HEK293 (cell line): ENCODE results near the gene MYO1G.

Source experiments
- CTCF ChIA-PET: fragments of 350-600 bp; formaldehyde crosslinking; extraction: SDS; loops from one replicate; lab custom pipeline; 2021; ENCODE audit warnings: antibody characterized with exemption; lab: Yijun Ruan, JAX
- POLR2A ChIA-PET: fragments of 300-600 bp; formaldehyde crosslinking; extraction: SDS; loops from one replicate; lab custom pipeline; 2020; ENCODE audit warnings: antibody characterized with exemption, inconsistent platforms; lab: Yijun Ruan, JAX
- H3K27ac ChIP-seq: fragments of 200-500 bp; sonication (Bioruptor generic); 2 replicates; pipeline ENCODE4 v1.5.1; 2014; ENCODE audit warnings: low read depth, low read length, control low read depth, inconsistent platforms; ENCODE audit errors: extremely low read depth
- H3K36me3 ChIP-seq, 2 experiments: fragments of 200-500 bp in 1 of 2; sonication (Bioruptor generic) in 1 of 2; 1 replicate in 1 of 2; 2 replicates in 1 of 2; pipeline ENCODE4 v1.5.1; 2014 to 2017; ENCODE audit warnings: inconsistent platforms in 2 of 2, low read length in 2 of 2; ENCODE audit not compliant: control insufficient read depth in 2 of 2, insufficient read depth in 1 of 2
- H3K4me1 ChIP-seq: fragments of 200-500 bp; sonication (Bioruptor generic); 2 replicates; pipeline ENCODE4 v1.5.1; 2014; ENCODE audit warnings: mild to moderate bottlenecking, low read length, inconsistent platforms; ENCODE audit not compliant: control insufficient read depth, insufficient read depth
- H3K4me3 ChIP-seq: 2 replicates; pipeline ENCODE4 v1.5.1; 2011; ENCODE audit warnings: low read depth, mild to moderate bottlenecking, control low read depth, low read length, moderate library complexity
- H3K9me3 ChIP-seq: fragments of 200-500 bp; sonication (Bioruptor generic); 2 replicates; pipeline ENCODE4 v1.5.1; 2014; ENCODE audit warnings: low read depth, low read length, inconsistent platforms; ENCODE audit not compliant: control insufficient read depth, insufficient read depth
- ELK4 ChIP-seq: IDR thresholded peaks from 2 replicates; pipeline ENCODE4 v1.6.1; 2011; ENCODE audit warnings: mild to moderate bottlenecking, low read depth, low read length, borderline replicate concordance
- GLI4 ChIP-seq: fragments of 450-650 bp; formaldehyde crosslinking; IDR thresholded peaks from 2 replicates; pipeline ENCODE4 v1.5.1; 2016; ENCODE audit warnings: missing biosample characterization, missing genetic modification characterization
- HOXD13 ChIP-seq: sonication (generic); formaldehyde crosslinking; IDR thresholded peaks from 2 replicates; pipeline ENCODE4 v1.8.0; 2022; ENCODE audit warnings: missing genetic modification reagents, borderline replicate concordance
- IKZF3 ChIP-seq: fragments of 450-650 bp; IDR thresholded peaks from 2 replicates; pipeline ENCODE4 v1.5.0; 2018; ENCODE audit warnings: missing biosample characterization, mild to moderate bottlenecking, missing genetic modification characterization, moderate library complexity
- KLF1 ChIP-seq: fragments of 450-650 bp; formaldehyde crosslinking; IDR thresholded peaks from 2 replicates; pipeline ENCODE4 v1.5.1; 2016; ENCODE audit warnings: missing biosample characterization, missing genetic modification characterization
- SCRT2 ChIP-seq: fragments of 450-650 bp; formaldehyde crosslinking; IDR thresholded peaks from 2 replicates; pipeline ENCODE4 v1.5.1; 2016; ENCODE audit warnings: missing biosample characterization, missing genetic modification characterization
- YY1 ChIP-seq: fragments of 450-650 bp; formaldehyde crosslinking; IDR thresholded peaks from 2 replicates; pipeline ENCODE4 v1.5.1; 2018; ENCODE audit warnings: missing biosample characterization, missing genetic modification characterization
- ZBTB26 ChIP-seq: fragments of 450-650 bp; formaldehyde crosslinking; optimal IDR thresholded peaks from 2 replicates; pipeline ENCODE3; 2016; ENCODE audit warnings: missing biosample characterization, mild to moderate bottlenecking, missing genetic modification characterization
- ZBTB48 ChIP-seq: fragments of 450-650 bp; formaldehyde crosslinking; IDR thresholded peaks from 2 replicates; pipeline ENCODE4 v1.5.1; 2016; ENCODE audit warnings: missing biosample characterization, missing genetic modification characterization
- ZFHX2 ChIP-seq: fragments of 450-650 bp; formaldehyde crosslinking; conservative IDR thresholded peaks from 2 replicates; pipeline ENCODE4 v1.5.1; 2016; ENCODE audit warnings: missing biosample characterization, missing genetic modification characterization
- ZFP3 ChIP-seq: fragments of 450-650 bp; formaldehyde crosslinking; IDR thresholded peaks from 2 replicates; pipeline ENCODE4 v1.5.1; 2016; ENCODE audit warnings: low read depth, missing biosample characterization, missing genetic modification characterization
- ZIC2 ChIP-seq: fragments of 450-650 bp; formaldehyde crosslinking; IDR thresholded peaks from 2 replicates; pipeline ENCODE4 v1.5.1; 2016; ENCODE audit warnings: missing biosample characterization, missing genetic modification characterization
- ZNF19 ChIP-seq: fragments of 450-650 bp; formaldehyde crosslinking; IDR thresholded peaks from 2 replicates; pipeline ENCODE4; 2016; ENCODE audit warnings: missing biosample characterization, missing genetic modification characterization, low read depth
- ZNF202 ChIP-seq: fragments of 450-650 bp; formaldehyde crosslinking; IDR thresholded peaks from 2 replicates; pipeline ENCODE4 v1.5.1; 2016; ENCODE audit warnings: missing biosample characterization, missing genetic modification characterization, borderline replicate concordance
- ZNF302 ChIP-seq: fragments of 450-650 bp; formaldehyde crosslinking; IDR thresholded peaks from 2 replicates; pipeline ENCODE4 v1.5.1; 2016; ENCODE audit warnings: missing biosample characterization, missing genetic modification characterization, low read depth
- ZNF354C ChIP-seq: fragments of 450-650 bp; formaldehyde crosslinking; IDR thresholded peaks from 2 replicates; pipeline ENCODE4 v1.5.1; 2016; ENCODE audit warnings: missing biosample characterization, missing genetic modification characterization, low read depth, borderline replicate concordance
- ZNF398 ChIP-seq: fragments of 450-650 bp; formaldehyde crosslinking; IDR thresholded peaks from 2 replicates; pipeline ENCODE4 v1.5.1; 2017; ENCODE audit warnings: missing biosample characterization, missing genetic modification characterization
- ZNF423 ChIP-seq: fragments of 450-650 bp; formaldehyde crosslinking; IDR thresholded peaks from 2 replicates; pipeline ENCODE4 v1.5.1; 2016; ENCODE audit warnings: missing biosample characterization, missing genetic modification characterization
- ZNF449 ChIP-seq: fragments of 450-650 bp; formaldehyde crosslinking; IDR thresholded peaks from 2 replicates; pipeline ENCODE4 v1.5.1; 2017; ENCODE audit warnings: missing biosample characterization, mild to moderate bottlenecking, missing genetic modification characterization, moderate library complexity
- ZNF488 ChIP-seq: fragments of 450-650 bp; formaldehyde crosslinking; IDR thresholded peaks from 2 replicates; pipeline ENCODE4 v1.5.1; 2016; ENCODE audit warnings: missing biosample characterization, missing genetic modification characterization
- ZNF514 ChIP-seq: fragments of 450-650 bp; formaldehyde crosslinking; IDR thresholded peaks from 2 replicates; pipeline ENCODE4 v1.5.1; 2016; ENCODE audit warnings: missing biosample characterization, missing genetic modification characterization
- ZNF623 ChIP-seq: fragments of 450-650 bp; formaldehyde crosslinking; IDR thresholded peaks from 2 replicates; pipeline ENCODE4 v1.5.1; 2016; ENCODE audit warnings: missing biosample characterization, missing genetic modification characterization
- ZNF747 ChIP-seq: fragments of 450-650 bp; formaldehyde crosslinking; IDR thresholded peaks from 2 replicates; pipeline ENCODE4 v1.5.1; 2016; ENCODE audit warnings: missing biosample characterization, missing genetic modification characterization
- ZNF837 ChIP-seq: fragments of 450-650 bp; formaldehyde crosslinking; IDR thresholded peaks from 2 replicates; pipeline ENCODE4 v1.5.1; 2016; ENCODE audit warnings: missing biosample characterization, missing genetic modification characterization

The MYO1G gene

GRCh38 chr7:44977959-44978335 is 868 bp downstream of the MYO1G start (continued):
- TF ChIP-seq ZNF514 (tag by site-specific recombination) (no peak), ZNF354C (tag by site-specific recombination) (no peak), ELK4 (no peak), HOXD13 (CRISPR knock-in tag) (no peak), ZNF488 (tag by site-specific recombination) (no peak), ZNF19 (no peak), ZNF202 (tag by site-specific recombination) (no peak), ZNF623 (no peak), IKZF3 (tag by site-specific recombination) (no peak), ZBTB48 (tag by site-specific recombination) (0 out of 2 replicates have a peak, but pooled peaks have one; percentile 12), ZNF747 (tag by site-specific recombination) (no peak), YY1 (tag by site-specific recombination) (no peak), ZIC2 (peak; percentile 82), ZNF837 (tag by site-specific recombination) (no peak), SCRT2 (tag by site-specific recombination) (no peak), ZNF423 (tag by site-specific recombination) (no peak), ZFHX2 (tag by site-specific recombination) (no peak)
- TF ChIP-seq, all 188 proteins: peak for 4

- peak; percentile 85 for TF ChIP-seq KLF1 (tag by site-specific recombination)
- TF ChIP-seq IKZF3 (tag by site-specific recombination), result no peak
- TF ChIP-seq ZIC2, result peak; percentile 46
- no peak for TF ChIP-seq GLI4
- peaks cover 0 to 15% of the 10 kb centered on the region in 2 experiments; a peak in 2 of 3 replicates for H3K36me3 ChIP-seq
- H3K4me1 ChIP-seq, result no peaks in the 10 kb centered on the region
- no peak overlapping the region for H3K4me3 ChIP-seq
- ChIA-PET CTCF (interaction anchor here (6.6 kb wide), 1 partner anchor 158 kb away, joined by 159 read pairs; no protein-coding TSS in a partner anchor), POLR2A (no interaction called here)
- no peak overlapping the region for H3K27ac ChIP-seq
- H3K9me3 ChIP-seq, result no peaks in the 10 kb centered on the region
These were observed 1.4 kb downstream of the MYO1G start for GRCh38 chr7:44977304-44977958.

- Histone ChIP-seq H3K9me3 (no peaks in the 10 kb centered on the region), H3K27ac (no peak overlapping the region), H3K4me1 (no peaks in the 10 kb centered on the region), H3K36me3 (peaks cover 0 to 13% of the 10 kb centered on the region in 2 experiments; a peak in 2 of 3 replicates), H3K4me3 (no peak overlapping the region)
- CTCF ChIA-PET, result interaction anchor here (6.6 kb wide), 1 partner anchor 159 kb away, joined by 159 read pairs; no protein-coding TSS in a partner anchor
- POLR2A ChIA-PET, result interaction anchor here (0.6 kb wide), 1 partner anchor 60 kb away, joined by 5 read pairs; no protein-coding TSS in a partner anchor
- TF ChIP-seq ZNF449 (tag by site-specific recombination) (no peak), ZBTB26 (tag by site-specific recombination) (no peak), ZNF302 (no peak), ZFP3 (tag by site-specific recombination) (no peak), ZNF398 (tag by site-specific recombination) (no peak), ELK4 (no peak)
These were observed 2.0 kb downstream of the MYO1G start for GRCh38 chr7:44976746-44977196.
